DMS114 treated with DMSO at 0.1 percent for 48 hours (cell line): Measurements from ENCODE around the gene WDTC1.
"Not testable (repeated sequence)": the region's sequence is repeated elsewhere in the genome, so short reads cannot be mapped to it uniquely, and the experiment has no call there.

Source experiments
- DNase-seq: peaks from one replicate; lab custom pipeline; 2025; ENCODE audit not compliant: unreplicated experiment; lab: John Stamatoyannopoulos, UW

WDTC1 gene

GRCh38 chr1:27243665-27244064 lies 9.2 kb downstream of the WDTC1 start:
- DNase-seq, result not testable (repeated sequence)

GRCh38 chr1:27246194-27246593 lies 11.8 kb downstream of the WDTC1 start:
- DNase-seq, result no peak

- DNase-seq, result no peak
Measured at GRCh38 chr1:27253596-27253995, 19.2 kb downstream of the WDTC1 start.

- DNase-seq, result no peak
Measured at GRCh38 chr1:27255136-27255535, 20.7 kb downstream of the WDTC1 start.

- DNase-seq, result no peak
Measured at GRCh38 chr1:27257155-27257554, 22.7 kb downstream of the WDTC1 start.

GRCh38 chr1:27258598-27258997 lies 24.2 kb downstream of the WDTC1 start:
- no peak for DNase-seq

GRCh38 chr1:27267153-27267552 lies 32.7 kb downstream of the WDTC1 start:
- no peak for DNase-seq

GRCh38 chr1:27269276-27269675 lies 34.8 kb downstream of the WDTC1 start:
- no peak for DNase-seq

- no peak for DNase-seq
Measured at GRCh38 chr1:27274204-27274603, 39.8 kb downstream of the WDTC1 start.

- no peak for DNase-seq
Measured at GRCh38 chr1:27275696-27276095, 41.3 kb downstream of the WDTC1 start.

- DNase-seq, result peak; percentile 75
Measured at GRCh38 chr1:27284425-27285273, 50.2 kb downstream of the WDTC1 start.

GRCh38 chr1:27285274-27285660 lies 50.8 kb downstream of the WDTC1 start:
- DNase-seq, result no peak

GRCh38 chr1:27285821-27286220 lies 51.4 kb downstream of the WDTC1 start:
- DNase-seq, result not testable (repeated sequence)

GRCh38 chr1:27289125-27289524 lies 54.7 kb downstream of the WDTC1 start:
- not testable (repeated sequence) for DNase-seq

- DNase-seq, result no peak
Measured at GRCh38 chr1:27290581-27290980, 56.1 kb downstream of the WDTC1 start.

- no peak for DNase-seq
Measured at GRCh38 chr1:27292106-27292505, 57.7 kb downstream of the WDTC1 start.

- no peak for DNase-seq
Measured at GRCh38 chr1:27293915-27294314, 59.5 kb downstream of the WDTC1 start.

- peak; percentile 47 for DNase-seq
Measured at GRCh38 chr1:27296773-27297291, 62.4 kb downstream of the WDTC1 start.

GRCh38 chr1:27297903-27298302 lies 63.5 kb downstream of the WDTC1 start:
- DNase-seq, result no peak

GRCh38 chr1:27298632-27299384 lies 64.4 kb downstream of the WDTC1 start:
- no peak for DNase-seq

GRCh38 chr1:27299385-27300271 lies 65.2 kb downstream of the WDTC1 start:
- DNase-seq, result no peak
